HFFc6 (cell line): ENCODE data around the gene SPACA1. TPM values are rescaled to one million over a fixed set of nuclear protein-coding genes. Genes with fewer than 3 reads are reported as not detected.

Experiments used
- DNase-seq: peaks from one replicate; pipeline ENCODE4 v3.0.0-alpha.2; 2018
- H3K27ac Mint-ChIP-seq: 2 replicates; pipeline ENCODE4 v1.8.0; 2020; ENCODE audit warnings: mild to moderate bottlenecking, mixed read lengths
- H3K27me3 Mint-ChIP-seq: 2 replicates; pipeline ENCODE4 v1.8.0; 2021; ENCODE audit warnings: mild to moderate bottlenecking, moderate library complexity, mixed read lengths; ENCODE audit not compliant: insufficient read depth
- H3K36me3 Mint-ChIP-seq: 2 replicates; pipeline ENCODE4 v1.8.0; 2021; ENCODE audit warnings: low read depth, mixed read lengths
- H3K4me1 Mint-ChIP-seq: 2 replicates; pipeline ENCODE4 v1.8.0; 2020; ENCODE audit warnings: low read depth, mixed read lengths
- H3K4me3 Mint-ChIP-seq: 2 replicates; pipeline ENCODE4 v1.8.0; 2020; ENCODE audit warnings: mild to moderate bottlenecking, moderate library complexity, mixed read lengths
- H3K9me3 Mint-ChIP-seq: 2 replicates; pipeline ENCODE4 v1.8.0; 2020; ENCODE audit warnings: mild to moderate bottlenecking, mixed read lengths
- total RNA-seq, 6 experiments: library from RNA; stranded (reverse); fragmentation: NEBNext Ultra II Directional; extraction: Animal tissue kit (Norgen Biotek cat#: 25700); gene quantifications; 2 replicates in 1 of 6; 3 replicates in 5 of 6; pipeline ENCODE4 v1.2.3, GENCODE V29; 2021
- TF ChIP-seq, protein P1 (sequence below): fragments of 200-600 bp; sonication (generic); IDR thresholded peaks from 2 replicates; pipeline ENCODE4 v1.5.0; 2021; ENCODE audit warnings: antibody characterized with exemption, mild to moderate bottlenecking

SPACA1 gene
- total RNA-seq, 6 experiments from 2014 or later: not detected

GRCh38 chr6:88116276-88116675 is 68.6 kb downstream of the SPACA1 start:
- Mint-ChIP-seq H3K4me3 (no peak overlapping the region), H3K27ac (no peak overlapping the region), H3K36me3 (no peaks in the 10 kb centered on the region)

More at GRCh38 chr6:88116276-88116675, 68.6 kb downstream of the SPACA1 start:
- peaks cover 19% of the 10 kb centered on the region for H3K9me3 Mint-ChIP-seq
- no peaks in the 10 kb centered on the region for H3K4me1 Mint-ChIP-seq
- no peaks in the 10 kb centered on the region for H3K27me3 Mint-ChIP-seq
- DNase-seq: no peak
- TF ChIP-seq, protein P1, sequence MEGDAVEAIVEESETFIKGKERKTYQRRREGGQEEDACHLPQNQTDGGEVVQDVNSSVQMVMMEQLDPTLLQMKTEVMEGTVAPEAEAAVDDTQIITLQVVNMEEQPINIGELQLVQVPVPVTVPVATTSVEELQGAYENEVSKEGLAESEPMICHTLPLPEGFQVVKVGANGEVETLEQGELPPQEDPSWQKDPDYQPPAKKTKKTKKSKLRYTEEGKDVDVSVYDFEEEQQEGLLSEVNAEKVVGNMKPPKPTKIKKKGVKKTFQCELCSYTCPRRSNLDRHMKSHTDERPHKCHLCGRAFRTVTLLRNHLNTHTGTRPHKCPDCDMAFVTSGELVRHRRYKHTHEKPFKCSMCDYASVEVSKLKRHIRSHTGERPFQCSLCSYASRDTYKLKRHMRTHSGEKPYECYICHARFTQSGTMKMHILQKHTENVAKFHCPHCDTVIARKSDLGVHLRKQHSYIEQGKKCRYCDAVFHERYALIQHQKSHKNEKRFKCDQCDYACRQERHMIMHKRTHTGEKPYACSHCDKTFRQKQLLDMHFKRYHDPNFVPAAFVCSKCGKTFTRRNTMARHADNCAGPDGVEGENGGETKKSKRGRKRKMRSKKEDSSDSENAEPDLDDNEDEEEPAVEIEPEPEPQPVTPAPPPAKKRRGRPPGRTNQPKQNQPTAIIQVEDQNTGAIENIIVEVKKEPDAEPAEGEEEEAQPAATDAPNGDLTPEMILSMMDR: no peak

Other genes with a start within 250 kb of the SPACA1 start
- not detected for gene CNR1, start 118.5 kb downstream of the SPACA1 start, total RNA-seq